H1 (cell line): Measurements from ENCODE around the gene ZBTB16. TPM values are rescaled to one million over a fixed set of nuclear protein-coding genes. Genes with fewer than 3 reads are reported as not detected.

Source experiments
- CTCF ChIA-PET: fragments of 300-600 bp; sonication (Branson Sonifier 250); formaldehyde crosslinking; loops from one replicate; lab custom pipeline; 2021; ENCODE audit not compliant: partially characterized antibody; lab: Charles Lee
- POLR2A ChIA-PET: fragments of 300-600 bp; sonication (Branson Sonifier 250); formaldehyde crosslinking; loops from one replicate; lab custom pipeline; 2021; ENCODE audit warnings: inconsistent platforms; ENCODE audit not compliant: partially characterized antibody; lab: Charles Lee
- DNase-seq, 2 experiments: peaks; one replicate each; pipeline versions ENCODE4 v3.0.0 to v3.0.0-alpha.2; 2010 to 2022; ENCODE audit warnings: low spot score in 2 of 2, low read depth in 1 of 2, mixed read lengths in 1 of 2
- FAIRE-seq: peaks from 2 replicates; lab custom pipeline; 2011; peaks lifted over from hg19 to GRCh38; lab: Jason Lieb, UNC
- H2AFZ ChIP-seq: 2 replicates; pipeline ENCODE4 v1.8.1; 2012; ENCODE audit warnings: low read length, inconsistent platforms
- H2AK5ac ChIP-seq: 2 replicates; pipeline ENCODE4 v1.6.1; 2013; ENCODE audit warnings: low read depth, low read length
- H2BK120ac ChIP-seq: replicated peaks from 2 replicates; pipeline ENCODE3; 2013; ENCODE audit warnings: low read depth, low read length, inconsistent platforms
- H2BK12ac ChIP-seq: 2 replicates; pipeline ENCODE4 v1.6.1; 2013; ENCODE audit warnings: low read depth, low read length
- H2BK15ac ChIP-seq: 2 replicates; pipeline ENCODE4 v1.6.1; 2013; ENCODE audit warnings: low read length
- H2BK20ac ChIP-seq: 2 replicates; pipeline ENCODE4 v1.6.1; 2013; ENCODE audit warnings: low read length
- H2BK5ac ChIP-seq: 2 replicates; pipeline ENCODE4 v1.6.1; 2013; ENCODE audit warnings: low read depth, low read length
- H3K14ac ChIP-seq: 2 replicates; pipeline ENCODE4 v1.6.1; 2013; ENCODE audit warnings: inconsistent platforms; ENCODE audit not compliant: insufficient read length
- H3K18ac ChIP-seq: 2 replicates; pipeline ENCODE4 v1.6.1; 2013; ENCODE audit warnings: low read length; ENCODE audit errors: extremely low read depth
- H3K23ac ChIP-seq: 2 replicates; pipeline ENCODE4 v1.6.1; 2013; ENCODE audit warnings: inconsistent platforms; ENCODE audit not compliant: insufficient read length
- H3K23me2 ChIP-seq: 2 replicates; pipeline ENCODE4 v1.6.1; 2013; ENCODE audit warnings: low read depth, low read length
- H3K27ac ChIP-seq: 2 replicates; pipeline ENCODE4 v1.6.1; 2011; ENCODE audit warnings: low read depth, low read length, inconsistent platforms
- H3K27me3 ChIP-seq, 4 experiments: replicated peaks in 1 of 4; 1 replicate in 1 of 4; 2 replicates in 3 of 4; pipeline versions ENCODE4 v1.6.1 to v1.8.1; 2011 to 2013; ENCODE audit warnings: low read length in 3 of 4, mild to moderate bottlenecking in 3 of 4, inconsistent platforms in 2 of 4, mixed read lengths in 2 of 4, moderate library complexity in 1 of 4; ENCODE audit not compliant: control insufficient read depth in 3 of 4, insufficient read depth in 3 of 4; ENCODE audit errors: extremely low read depth in 1 of 4
- H3K36me3 ChIP-seq, 4 experiments: 2 replicates each; pipeline versions ENCODE4 v1.6.1 to v1.8.1; 2011 to 2013; ENCODE audit warnings: mild to moderate bottlenecking in 4 of 4, low read length in 3 of 4, moderate library complexity in 2 of 4, control low read depth in 1 of 4, inconsistent platforms in 1 of 4; ENCODE audit not compliant: insufficient read depth in 4 of 4, control insufficient read depth in 2 of 4
- H3K4ac ChIP-seq: replicated peaks from 2 replicates; pipeline ENCODE3; 2013; ENCODE audit warnings: low read length, low read depth, mixed read lengths, inconsistent platforms; ENCODE audit not compliant: insufficient read length
- H3K4me1 ChIP-seq, 4 experiments: replicated peaks in 1 of 4; 1 replicate in 1 of 4; 2 replicates in 3 of 4; pipeline versions ENCODE4 v1.6.1 to v1.8.1; 2011 to 2013; ENCODE audit warnings: low read length in 3 of 4, inconsistent platforms in 2 of 4, mixed read lengths in 1 of 4; ENCODE audit not compliant: insufficient read depth in 4 of 4, control insufficient read depth in 3 of 4
- H3K4me2 ChIP-seq, 2 experiments: 2 replicates each; pipeline versions ENCODE4 v1.6.1 to v1.8.1; 2011 to 2013; ENCODE audit warnings: low read depth in 2 of 2, low read length in 2 of 2, control low read depth in 1 of 2, inconsistent platforms in 1 of 2, mild to moderate bottlenecking in 1 of 2; ENCODE audit not compliant: insufficient read depth in 1 of 2
- H3K4me3 ChIP-seq, 4 experiments: fragments of 200-600, 300-600 bp in 1 of 4; sonication (generic), shearing (Covaris generic), sonication (Bioruptor Twin) in 1 of 4; 2 replicates each; pipeline versions ENCODE4 v1.5.1 to v1.8.1; 2011 to 2016; ENCODE audit warnings: low read length in 4 of 4, low read depth in 3 of 4, control low read depth in 2 of 4, inconsistent platforms in 2 of 4, mild to moderate bottlenecking in 2 of 4, mixed read lengths in 1 of 4, moderate library complexity in 1 of 4; ENCODE audit not compliant: insufficient read depth in 2 of 4; ENCODE audit errors: extremely low read depth in 1 of 4
- H3K56ac ChIP-seq: replicated peaks from 2 replicates; pipeline ENCODE3; 2013; ENCODE audit warnings: low read depth, mild to moderate bottlenecking, mixed read lengths, low read length, inconsistent platforms; ENCODE audit not compliant: insufficient read length
- H3K79me1 ChIP-seq: 2 replicates; pipeline ENCODE4 v1.6.1; 2013; ENCODE audit warnings: low read depth, low read length, control low read depth
- H3K79me2 ChIP-seq, 2 experiments: 2 replicates each; pipeline versions ENCODE4 v1.6.1 to v1.8.1; 2012 to 2013; ENCODE audit warnings: low read length in 2 of 2, mild to moderate bottlenecking in 2 of 2, inconsistent platforms in 1 of 2; ENCODE audit not compliant: insufficient read depth in 2 of 2, control insufficient read depth in 1 of 2
- H3K9ac ChIP-seq, 4 experiments: replicated peaks in 1 of 4; 1 replicate in 1 of 4; 2 replicates in 3 of 4; pipeline versions ENCODE4 v1.6.1 to v1.8.1; 2011 to 2013; ENCODE audit warnings: low read depth in 3 of 4, low read length in 3 of 4, control low read depth in 2 of 4, mild to moderate bottlenecking in 2 of 4, moderate library complexity in 2 of 4, inconsistent platforms in 1 of 4; ENCODE audit errors: extremely low read depth in 1 of 4
- H3K9me3 ChIP-seq, 2 experiments: 2 replicates each; pipeline versions ENCODE4 v1.6.1 to v1.8.1; 2012 to 2013; ENCODE audit warnings: mild to moderate bottlenecking in 2 of 2, moderate library complexity in 2 of 2, control low read depth in 1 of 2, inconsistent platforms in 1 of 2, low read depth in 1 of 2, low read length in 1 of 2, mixed read lengths in 1 of 2; ENCODE audit not compliant: insufficient read depth in 2 of 2
- H4K20me1 ChIP-seq, 2 experiments: replicated peaks in 1 of 2; 2 replicates each; pipeline versions ENCODE3 to v1.8.1; 2011 to 2013; ENCODE audit warnings: inconsistent platforms in 2 of 2, low read length in 2 of 2, mild to moderate bottlenecking in 1 of 2; ENCODE audit not compliant: insufficient read depth in 2 of 2, control insufficient read depth in 1 of 2
- H4K5ac ChIP-seq: 2 replicates; pipeline ENCODE4 v1.6.1; 2013; ENCODE audit warnings: low read length, low read depth, mixed read lengths, inconsistent platforms; ENCODE audit not compliant: insufficient read length
- H4K8ac ChIP-seq: 2 replicates; pipeline ENCODE4 v1.8.0; 2013; ENCODE audit warnings: mild to moderate bottlenecking, moderate library complexity, low read length, inconsistent platforms; ENCODE audit not compliant: insufficient read depth; ENCODE audit errors: extremely low read depth
- H4K91ac ChIP-seq: replicated peaks from 2 replicates; pipeline ENCODE3; 2013; ENCODE audit warnings: low read length, mixed read lengths, inconsistent platforms; ENCODE audit not compliant: insufficient read length
- CHD1 ChIP-seq: IDR thresholded peaks from 2 replicates; pipeline ENCODE4 v1.6.1; 2012; ENCODE audit warnings: low read depth, low read length, improper control_type of control experiment
- EP300 ChIP-seq, 2 experiments: IDR thresholded peaks; 1 replicate in 1 of 2; 2 replicates in 1 of 2; pipeline ENCODE4 v1.6.1; 2011 to 2012; ENCODE audit warnings: low read depth in 2 of 2, low read length in 2 of 2, mild to moderate bottlenecking in 2 of 2, borderline replicate concordance in 1 of 2, inconsistent platforms in 1 of 2, moderate library complexity in 1 of 2
- FOSL1 ChIP-seq: IDR thresholded peaks from 2 replicates; pipeline ENCODE4 v1.6.1; 2011; ENCODE audit warnings: mild to moderate bottlenecking, low read depth, low read length, moderate library complexity; ENCODE audit not compliant: insufficient read depth
- WGBS, 2 experiments: shearing (Covaris generic) in 1 of 2; methylation state at CpG; one replicate each; pipeline versions ENCODE4 v1.1.6 to v1.1.7; 2013 to 2015; ENCODE audit warnings: low lambda C conversion rate in 2 of 2, mixed read lengths in 2 of 2, inconsistent platforms in 1 of 2, low coverage in 1 of 2, missing lambda C conversion rate in 1 of 2; ENCODE audit not compliant: insufficient replicate concordance in 2 of 2, insufficient coverage in 1 of 2, insufficient read length in 1 of 2; ENCODE audit errors: extremely low coverage in 1 of 2, missing lambda C conversion rate in 1 of 2; 5-methylcytosine and 5-hydroxymethylcytosine counted together
- polyA plus RNA-seq, 7 experiments: library from polyadenylated mRNA; depleted of rRNA in 3 of 7; stranded (reverse) in 5 of 7; unstranded in 2 of 7; fragments of >200 nt in 5 of 7; fragments of 200-250 nt in 2 of 7; gene quantifications; 1 replicate in 5 of 7; 2 replicates in 1 of 7; 4 replicates in 1 of 7; pipeline versions ENCODE4 v1.2.1 to v1.2.3, GENCODE V29; 2011 to 2013; ENCODE audit warnings: missing spikeins in 2 of 7, mixed read lengths in 2 of 7
- total RNA-seq: library from RNA; stranded (reverse); fragmentation: NEBNext Ultra II Directional; extraction: Animal tissue kit (Norgen Biotek cat#: 25700); gene quantifications from 2 replicates; pipeline ENCODE4 v1.2.1, GENCODE V29; 2021

The ZBTB16 gene
- total and polyA plus RNA-seq, 2 of the 8 experiments (the other 6 are each of a cell fraction or from before 2014, with no cell fraction given) = 0.12 to 0.61 TPM

DNA sequence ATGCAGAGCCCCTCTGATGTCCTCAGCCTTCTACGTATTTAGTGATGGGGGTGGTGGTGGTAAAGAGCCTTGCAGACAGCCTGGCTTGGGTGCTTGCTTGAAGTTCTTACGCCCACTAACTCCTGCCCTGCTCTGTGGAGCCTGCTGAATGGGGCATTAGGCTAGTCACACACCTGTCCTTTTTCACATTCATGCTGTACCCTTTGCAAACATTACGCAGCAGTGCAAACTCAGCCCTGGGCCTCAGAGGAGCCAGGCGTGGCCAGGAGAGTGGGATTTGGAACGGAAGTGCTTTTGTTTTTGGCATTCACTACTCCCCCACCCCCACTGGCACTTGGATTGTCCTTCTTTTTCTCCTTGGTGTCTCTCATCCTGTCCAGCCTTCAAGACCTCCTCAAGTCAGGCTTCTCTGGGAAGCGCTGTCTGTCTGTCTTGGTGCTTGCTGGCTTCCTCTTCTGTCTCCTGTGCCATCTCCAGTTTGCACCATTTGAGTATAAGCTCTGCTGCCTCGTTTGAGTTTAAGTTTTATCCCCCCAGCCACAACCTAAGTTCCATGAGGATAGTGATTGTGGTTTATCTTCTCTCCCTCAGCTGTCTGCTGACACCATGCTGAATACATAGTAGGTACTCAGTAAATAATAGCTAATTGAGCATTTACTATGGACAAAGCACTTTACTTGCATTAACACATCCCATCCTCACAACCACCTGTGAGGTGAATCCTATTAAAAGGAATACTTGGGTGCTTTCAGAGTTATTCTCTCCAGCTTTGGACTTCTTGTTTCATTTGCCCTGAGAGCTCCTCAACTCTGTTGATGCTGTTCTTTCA lies 26.7 kb downstream of the ZBTB16 start:
- Histone ChIP-seq H3K9ac (no peak overlapping the region), H2BK15ac (no peak overlapping the region), H3K4ac (no peak overlapping the region), H2BK5ac (no peak overlapping the region), H2BK20ac (no peak overlapping the region), H3K56ac (no peak overlapping the region), H3K18ac (no peak overlapping the region), H2AFZ (no peak overlapping the region), H4K8ac (no peak overlapping the region), H3K4me2 (no peak overlapping the region), H3K27me3 (peaks cover 0 to 2% (median 0%) of the 10 kb centered on the region in 4 experiments; a peak in 2 of 7 replicates), H3K9me3 (no peaks in the 10 kb centered on the region), H3K23ac (no peak overlapping the region), H2BK120ac (no peak overlapping the region), H3K79me1 (no peaks in the 10 kb centered on the region), H4K91ac (no peak overlapping the region), H4K5ac (no peak overlapping the region), H3K4me1 (no peaks in the 10 kb centered on the region), H4K20me1 (no peaks in the 10 kb centered on the region), H3K36me3 (no peaks in the 10 kb centered on the region), H2BK12ac (no peak overlapping the region), H3K79me2 (no peaks in the 10 kb centered on the region), H2AK5ac (no peak overlapping the region), H3K14ac (no peak overlapping the region), H3K23me2 (no peaks in the 10 kb centered on the region; the same call in 1 of the 2 replicates), H3K4me3 (no peak overlapping the region), H3K27ac (no peak overlapping the region)
- no peak for DNase-seq
- 85% methylated on average over 7 of the region's 7 CpGs; no CpG with 5 or more reads in 1 of the 2 experiments for WGBS, 2 experiments
- no peak for FAIRE-seq
- ChIA-PET CTCF (interaction anchor here (0.8 to 1.3 kb wide), 4 partner anchors 8 to 180 kb away, joined by 3 read pairs; no protein-coding TSS in a partner anchor), POLR2A (no interaction called here)
- no peak for TF ChIP-seq EP300 (IDR thresholded peaks at IDR 0.05; ENCODE audit: borderline replicate concordance in 1 of 2, low read depth in 2 of 2, low read length in 2 of 2)
- TF ChIP-seq FOSL1 = no peak
- no peak for TF ChIP-seq CHD1
- TF ChIP-seq, all 59 proteins: peak for 0
